IMR-90 (cell line): ENCODE results near the gene CLOCK. TPM values are rescaled to one million over a fixed set of nuclear protein-coding genes. Genes with fewer than 3 reads are reported as not detected.

Experiments used
- ATAC-seq: fragments of 200-7000 bp; cut with Tn5 transposase; 2 replicates; pipeline ENCODE4 v1.9.1; 2020; ENCODE audit warnings: low read depth, mild to moderate bottlenecking, moderate library complexity
- BruUV-seq: library from RNA; stranded (reverse); fragments of 400-500 nt; replicated peaks from 2 replicates; lab custom pipeline; 2021; lab: Mats Ljungman, UMichigan
- CTCF ChIA-PET: fragments of 300-600 bp; formaldehyde crosslinking; extraction: SDS; loops from one replicate; lab custom pipeline; 2021; ENCODE audit warnings: antibody characterized with exemption; lab: Yijun Ruan, JAX
- POLR2A ChIA-PET: fragments of 300-600 bp; sonication (Branson Sonifier 250); formaldehyde crosslinking; loops from one replicate; lab custom pipeline; 2022; ENCODE audit warnings: antibody characterized with exemption; ENCODE audit not compliant: unreplicated experiment; lab: Charles Lee
- DNase-seq: peaks from one replicate; pipeline ENCODE4 v3.0.0; 2013
- H2AFZ ChIP-seq: replicated peaks from 2 replicates; pipeline ENCODE3; 2013; ENCODE audit warnings: low read length, mild to moderate bottlenecking; ENCODE audit not compliant: poor library complexity
- H2AK5ac ChIP-seq: 2 replicates; pipeline ENCODE4 v1.6.1; 2013; ENCODE audit warnings: low read depth, low read length, inconsistent platforms
- H2AK9ac ChIP-seq: replicated peaks from 2 replicates; pipeline ENCODE3; 2013; ENCODE audit warnings: mild to moderate bottlenecking, low read depth, low read length, moderate library complexity; ENCODE audit not compliant: poor library complexity
- H2BK120ac ChIP-seq: 2 replicates; pipeline ENCODE4 v1.6.1; 2013; ENCODE audit warnings: low read depth, low read length, inconsistent platforms
- H2BK15ac ChIP-seq: 3 replicates; pipeline ENCODE4 v1.6.1; 2013; ENCODE audit warnings: low read depth, low read length, inconsistent platforms
- H2BK20ac ChIP-seq: 2 replicates; pipeline ENCODE4 v1.6.1; 2013; ENCODE audit warnings: low read depth, mild to moderate bottlenecking, inconsistent platforms, low read length, moderate library complexity
- H2BK5ac ChIP-seq: 2 replicates; pipeline ENCODE4 v1.6.1; 2013; ENCODE audit warnings: mild to moderate bottlenecking, low read depth, low read length, inconsistent platforms; ENCODE audit not compliant: poor library complexity, severe bottlenecking
- H3K14ac ChIP-seq: replicated peaks from 2 replicates; pipeline ENCODE4 v1.6.1; 2013; ENCODE audit warnings: low read depth, low read length, inconsistent platforms
- H3K18ac ChIP-seq: 2 replicates; pipeline ENCODE4 v1.6.1; 2013; ENCODE audit warnings: low read depth, low read length, control low read depth
- H3K23ac ChIP-seq: 2 replicates; pipeline ENCODE4 v1.6.1; 2013; ENCODE audit warnings: low read depth, low read length, inconsistent platforms
- H3K27ac ChIP-seq: 2 replicates; pipeline ENCODE4 v1.5.1; 2013; ENCODE audit warnings: mild to moderate bottlenecking, control low read depth, low read length; ENCODE audit not compliant: insufficient read depth
- H3K27me3 ChIP-seq: 2 replicates; pipeline ENCODE4 v1.6.1; 2013; ENCODE audit warnings: low read length; ENCODE audit not compliant: control insufficient read depth, insufficient read depth
- H3K36me3 ChIP-seq: 2 replicates; pipeline ENCODE4 v1.6.1; 2013; ENCODE audit warnings: low read length, mixed read lengths; ENCODE audit not compliant: control insufficient read depth, insufficient read depth
- H3K4ac ChIP-seq: 2 replicates; pipeline ENCODE4 v1.6.1; 2013; ENCODE audit warnings: low read depth, low read length, inconsistent platforms
- H3K4me1 ChIP-seq: 2 replicates; pipeline ENCODE4 v1.6.1; 2013; ENCODE audit warnings: low read length, mixed read lengths; ENCODE audit not compliant: control insufficient read depth, insufficient read depth
- H3K4me2 ChIP-seq: 2 replicates; pipeline ENCODE4 v1.6.1; 2013; ENCODE audit warnings: low read depth, mild to moderate bottlenecking, control low read depth, low read length, moderate library complexity
- H3K4me3 ChIP-seq: 2 replicates; pipeline ENCODE4 v1.5.1; 2013; ENCODE audit warnings: low read depth, mild to moderate bottlenecking, control low read depth, low read length, moderate library complexity; ENCODE audit not compliant: insufficient read depth
- H3K56ac ChIP-seq: 2 replicates; pipeline ENCODE4 v1.6.1; 2013; ENCODE audit warnings: low read length, inconsistent platforms; ENCODE audit not compliant: insufficient read depth; ENCODE audit errors: extremely low read depth
- H3K79me1 ChIP-seq, 2 experiments: 2 replicates each; pipeline ENCODE4 v1.6.1; 2013; ENCODE audit warnings: low read length in 2 of 2, inconsistent platforms in 1 of 2, low read depth in 1 of 2
- H3K9ac ChIP-seq: 2 replicates; pipeline ENCODE4 v1.6.1; 2013; ENCODE audit warnings: low read depth, low read length, control low read depth
- H3K9me1 ChIP-seq: 2 replicates; pipeline ENCODE4 v1.6.1; 2013; ENCODE audit warnings: low read length, inconsistent platforms; ENCODE audit not compliant: insufficient read depth
- H3K9me3 ChIP-seq: 2 replicates; pipeline ENCODE4 v1.6.1; 2013; ENCODE audit warnings: low read length; ENCODE audit not compliant: control insufficient read depth, insufficient read depth
- H4K20me1 ChIP-seq: 2 replicates; pipeline ENCODE4 v1.6.1; 2013; ENCODE audit warnings: low read length, inconsistent platforms; ENCODE audit not compliant: insufficient read depth
- H4K5ac ChIP-seq: 2 replicates; pipeline ENCODE4 v1.6.1; 2013; ENCODE audit warnings: mild to moderate bottlenecking, low read depth, low read length, control low read depth
- H4K8ac ChIP-seq, 2 experiments: 2 replicates each; pipeline ENCODE4 v1.6.1; 2013; ENCODE audit warnings: low read depth in 2 of 2, low read length in 2 of 2, control low read depth in 1 of 2, inconsistent platforms in 1 of 2
- H4K91ac ChIP-seq: 2 replicates; pipeline ENCODE4 v1.6.1; 2013; ENCODE audit warnings: low read depth, low read length, inconsistent platforms; ENCODE audit not compliant: insufficient read depth
- BHLHE40 ChIP-seq: fragments of 150-350 bp; IDR thresholded peaks from 2 replicates; pipeline ENCODE4 v1.6.1; 2016; ENCODE audit warnings: mild to moderate bottlenecking, low read depth, low read length
- CEBPB ChIP-seq: IDR thresholded peaks from 2 replicates; pipeline ENCODE4 v1.6.1; 2012; ENCODE audit warnings: low read depth, low read length, improper control_type of control experiment
- MAZ ChIP-seq: IDR thresholded peaks from 2 replicates; pipeline ENCODE4 v1.6.1; 2012; ENCODE audit warnings: low read depth, mild to moderate bottlenecking, low read length, improper control_type of control experiment, moderate library complexity, borderline replicate concordance
- NFE2L2 ChIP-seq: fragments of 150-350 bp; IDR thresholded peaks from 2 replicates; pipeline ENCODE4 v1.6.1; 2016; ENCODE audit warnings: low read depth, mild to moderate bottlenecking, low read length
- POLR2A ChIP-seq: IDR thresholded peaks from 2 replicates; pipeline ENCODE4 v1.6.1; 2012; ENCODE audit warnings: mild to moderate bottlenecking, low read depth, low read length
- RFX5 ChIP-seq: IDR thresholded peaks from 2 replicates; pipeline ENCODE4 v1.8.0; 2012; ENCODE audit warnings: low read depth, mild to moderate bottlenecking, low read length, moderate library complexity
- SMC3 ChIP-seq: fragments of 150-350 bp; IDR thresholded peaks from 2 replicates; pipeline ENCODE4 v1.6.1; 2016; ENCODE audit warnings: low read depth, mild to moderate bottlenecking, antibody characterized with exemption, low read length, moderate library complexity
- WGBS, 2 experiments: methylation state at CpG; one replicate each; pipeline versions ENCODE4 v1.1.5 to v1.1.7; 2013; ENCODE audit warnings: missing lambda C conversion rate in 2 of 2; ENCODE audit not compliant: insufficient read length in 1 of 2; ENCODE audit errors: extremely low coverage in 2 of 2; 5-methylcytosine and 5-hydroxymethylcytosine counted together
- dilution Hi-C: fragments of 300-500 bp; cut with HindIII; formaldehyde crosslinking; loops from one replicate; pipeline ENCODE4 v1.14.3; 2018; ENCODE audit warnings: low sequenced_read_pairs; ENCODE audit not compliant: unreplicated experiment
- in situ Hi-C: fragments of 300-500 bp; cut with MboI; formaldehyde crosslinking; loops from 3 replicates; pipeline ENCODE4 v1.14.3; 2019; ENCODE audit warnings: low sequenced_read_pairs, inconsistent platforms, mixed read lengths
- intact Hi-C: fragments of 100-400 bp; cut with micrococcal nuclease; formaldehyde crosslinking; loops from 2 replicates; pipeline ENCODE4 v1.10.0; 2022
- polyA plus RNA-seq, 3 experiments: library from polyadenylated mRNA; depleted of rRNA; stranded (reverse); fragments of >200 nt; gene quantifications; 2 replicates each; pipeline ENCODE4 v1.2.3, GENCODE V29; 2012; ENCODE audit warnings: low replicate concordance in 1 of 3
- total RNA-seq: library from RNA; depleted of rRNA; stranded (reverse); fragments of >200 nt; gene quantifications from 2 replicates; pipeline ENCODE4 v1.2.3, GENCODE V29; 2012
- TF ChIP-seq, protein P1 (sequence below): conservative IDR thresholded peaks from 2 replicates; pipeline ENCODE4 v1.5.1; 2012; ENCODE audit warnings: mild to moderate bottlenecking, low read depth, low read length, improper control_type of control experiment

The CLOCK gene
- total and polyA plus RNA-seq, 2 of the 4 experiments (the other 2 are of a cell fraction), result 7.3 to 53.4 TPM

DNA sequence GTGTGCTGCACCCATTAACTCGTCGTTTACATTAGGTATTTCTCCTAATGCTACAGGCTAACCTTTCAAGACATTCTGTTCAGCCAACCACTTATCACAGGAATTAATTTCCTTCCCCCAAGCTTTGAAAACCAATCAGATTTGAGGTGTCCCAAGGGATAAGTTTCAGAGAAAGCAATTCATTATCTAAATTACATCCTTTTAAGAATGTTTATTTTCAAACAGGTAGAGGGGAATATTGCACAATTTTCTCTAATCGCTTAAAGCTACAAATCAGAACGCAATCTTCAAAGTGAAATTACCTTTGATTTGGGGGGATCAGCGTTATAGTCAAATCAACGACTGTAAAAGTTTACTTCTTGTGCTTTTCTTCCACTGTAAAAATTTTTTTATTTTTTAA, 1.6 kb downstream of the CLOCK start:
- Histone ChIP-seq H3K23ac (no peak overlapping the region), H3K27ac (peak overlapping the region; percentile 75; the same call in 1 of the 2 replicates), H3K56ac (peak overlapping the region; percentile 85; the same call in 1 of the 2 replicates), H3K36me3 (0 out of 2 replicates have a peak, but pooled peaks cover 1% of the 10 kb centered on the region), H2BK5ac (peak overlapping the region; percentile 68), H3K79me1 (peaks cover 8 to 23% of the 10 kb centered on the region in 2 experiments), H3K18ac (no peak overlapping the region), H2AK5ac (no peak overlapping the region), H4K8ac (no peak overlapping the region), H3K9me3 (no peaks in the 10 kb centered on the region), H3K4ac (no peak overlapping the region), H2BK15ac (no peak overlapping the region), H4K20me1 (peaks cover 6% of the 10 kb centered on the region; the same call in 1 of the 2 replicates), H2BK120ac (no peak overlapping the region), H4K5ac (no peak overlapping the region), H2AFZ (no peak overlapping the region), H4K91ac (no peak overlapping the region), H3K9ac (peak overlapping the region; percentile 64; the same call in 1 of the 2 replicates), H3K27me3 (no peaks in the 10 kb centered on the region), H3K9me1 (peaks cover 7% of the 10 kb centered on the region), H3K4me3 (peak overlapping the region; percentile 62), H3K4me1 (peaks cover 8% of the 10 kb centered on the region), H3K14ac (no peak overlapping the region), H2BK20ac (no peak overlapping the region), H2AK9ac (no peak overlapping the region), H3K4me2 (peak overlapping the region; percentile 92)
- ChIA-PET POLR2A (interaction anchor here (0.6 to 0.7 kb wide), 2 partner anchors 100 to 198 kb away, joined by 3 to 4 read pairs; no protein-coding TSS in a partner anchor), CTCF (interaction anchor here (0.7 kb wide), 1 partner anchor 181 kb away, joined by 3 read pairs; no protein-coding TSS in a partner anchor)
- dilution Hi-C loops (no loop called here), intact Hi-C loops (loop anchor here (10.0 kb wide), 1 partner anchor 50 kb away; no protein-coding TSS in a partner anchor), in situ Hi-C loops (loop anchor here (5.0 to 25.0 kb wide), 2 partner anchors 98 to 1258 kb away; no protein-coding TSS in a partner anchor)
- no CpG with 5 or more reads among the region's 6 CpGs for WGBS, 2 experiments
- TF ChIP-seq, protein P1, sequence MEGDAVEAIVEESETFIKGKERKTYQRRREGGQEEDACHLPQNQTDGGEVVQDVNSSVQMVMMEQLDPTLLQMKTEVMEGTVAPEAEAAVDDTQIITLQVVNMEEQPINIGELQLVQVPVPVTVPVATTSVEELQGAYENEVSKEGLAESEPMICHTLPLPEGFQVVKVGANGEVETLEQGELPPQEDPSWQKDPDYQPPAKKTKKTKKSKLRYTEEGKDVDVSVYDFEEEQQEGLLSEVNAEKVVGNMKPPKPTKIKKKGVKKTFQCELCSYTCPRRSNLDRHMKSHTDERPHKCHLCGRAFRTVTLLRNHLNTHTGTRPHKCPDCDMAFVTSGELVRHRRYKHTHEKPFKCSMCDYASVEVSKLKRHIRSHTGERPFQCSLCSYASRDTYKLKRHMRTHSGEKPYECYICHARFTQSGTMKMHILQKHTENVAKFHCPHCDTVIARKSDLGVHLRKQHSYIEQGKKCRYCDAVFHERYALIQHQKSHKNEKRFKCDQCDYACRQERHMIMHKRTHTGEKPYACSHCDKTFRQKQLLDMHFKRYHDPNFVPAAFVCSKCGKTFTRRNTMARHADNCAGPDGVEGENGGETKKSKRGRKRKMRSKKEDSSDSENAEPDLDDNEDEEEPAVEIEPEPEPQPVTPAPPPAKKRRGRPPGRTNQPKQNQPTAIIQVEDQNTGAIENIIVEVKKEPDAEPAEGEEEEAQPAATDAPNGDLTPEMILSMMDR, result no peak
- TF ChIP-seq MAZ (no peak), CEBPB (peak; percentile 73), POLR2A (no peak), SMC3 (no peak), RFX5 (no peak), NFE2L2 (no peak), BHLHE40 (no peak)
- no peak for ATAC-seq
- DNase-seq, result peak; percentile 28
- no TSS peak for BruUV-seq
